Sciatic nerve (tissue), 2 donors: Measurements from ENCODE around the gene INPP5A. TPM values are rescaled to one million over a fixed set of nuclear protein-coding genes. Genes with fewer than 3 reads are reported as not detected.

Experiments
- ATAC-seq: fragments of 200-7000 bp; cut with Tn5 transposase; one replicate; pipeline ENCODE4 v1.9.1; 2020; ENCODE audit warnings: mild to moderate bottlenecking, moderate library complexity
- DNase-seq: peaks from one replicate; pipeline ENCODE4 v3.0.0-alpha.2; 2020; ENCODE audit warnings: low spot score
- intact Hi-C: fragments of 100-400 bp; cut with DNase I; formaldehyde crosslinking; loops from one replicate; pipeline ENCODE4 v1.14.2; 2022
- total RNA-seq: library from RNA; stranded (reverse); fragmentation: NEBNext Ultra II Directional; extraction: Animal tissue kit (Norgen Biotek cat#: 25700); gene quantifications from one replicate; pipeline ENCODE4 v1.2.1, GENCODE V29; 2021
- donor health status: DM: no; HTN: no; CAD: no.
- donor health status: DM: no; HTN: no; CAD: no.

INPP5A gene
- total RNA-seq, 1 donor from 2014 or later: 54.3 TPM

- intact Hi-C loops: no loop called here
- DNase-seq (peak; percentile 63), ATAC-seq (no peak)
These were observed 21.5 kb upstream of the INPP5A start for GRCh38 chr10:132515811-132516726.

- DNase-seq (peak; percentile 95), ATAC-seq (peak; percentile 90)
- intact Hi-C loops: no loop called here
These were observed 20.5 kb upstream of the INPP5A start for GRCh38 chr10:132516771-132517725.

GRCh38 chr10:132517951-132518521 is 19.6 kb upstream of the INPP5A start:
- peak; percentile 6 for ATAC-seq
- intact Hi-C loops: no loop called here
- DNase-seq: peak; percentile 65

GRCh38 chr10:132518572-132519381 is 18.8 kb upstream of the INPP5A start:
- ATAC-seq (peak; percentile 35), DNase-seq (peak; percentile 80)
- intact Hi-C loops: no loop called here

- DNase-seq (peak; percentile 62), ATAC-seq (no peak)
- intact Hi-C loops: no loop called here
These were observed 18.0 kb upstream of the INPP5A start for GRCh38 chr10:132519382-132520176.

GRCh38 chr10:132520177-132520811 is 17.3 kb upstream of the INPP5A start:
- DNase-seq (peak; percentile 73), ATAC-seq (peak; percentile 21)
- intact Hi-C loops: no loop called here

- intact Hi-C loops: no loop called here
- DNase-seq (peak; percentile 59), ATAC-seq (no peak)
These were observed 16.5 kb upstream of the INPP5A start for GRCh38 chr10:132521041-132521465.

- intact Hi-C loops: no loop called here
- ATAC-seq (no peak), DNase-seq (peak; percentile 49)
These were observed 16.0 kb upstream of the INPP5A start for GRCh38 chr10:132521466-132522102.

GRCh38 chr10:132522521-132523411 is 14.8 kb upstream of the INPP5A start:
- intact Hi-C loops: no loop called here
- no peak for ATAC-seq
- peak; percentile 50 for DNase-seq

- peak; percentile 38 for DNase-seq
- intact Hi-C loops: no loop called here
- ATAC-seq: no peak
These were observed 13.8 kb upstream of the INPP5A start for GRCh38 chr10:132523561-132524442.

GRCh38 chr10:132524443-132525285 is 12.9 kb upstream of the INPP5A start:
- intact Hi-C loops: no loop called here
- ATAC-seq (no peak), DNase-seq (peak; percentile 43)

GRCh38 chr10:132526676-132527075 is 10.9 kb upstream of the INPP5A start:
- ATAC-seq (no peak), DNase-seq (peak; percentile 32)
- intact Hi-C loops: no loop called here

- intact Hi-C loops: no loop called here
- ATAC-seq (peak; percentile 29), DNase-seq (peak; percentile 46)
These were observed 10.1 kb upstream of the INPP5A start for GRCh38 chr10:132527339-132528063.
